ENCODE measurements around the gene PRR12. TPM values are rescaled to one million over a fixed set of nuclear protein-coding genes. Genes with fewer than 3 reads are reported as not detected.

PRR12 gene
- total and polyA plus RNA-seq, 9 of the 15 experiments (the other 6 are each of a cell fraction or from before 2014, with no cell fraction given), result 0.01 to 21.1 (median 0.98) TPM

DNA sequence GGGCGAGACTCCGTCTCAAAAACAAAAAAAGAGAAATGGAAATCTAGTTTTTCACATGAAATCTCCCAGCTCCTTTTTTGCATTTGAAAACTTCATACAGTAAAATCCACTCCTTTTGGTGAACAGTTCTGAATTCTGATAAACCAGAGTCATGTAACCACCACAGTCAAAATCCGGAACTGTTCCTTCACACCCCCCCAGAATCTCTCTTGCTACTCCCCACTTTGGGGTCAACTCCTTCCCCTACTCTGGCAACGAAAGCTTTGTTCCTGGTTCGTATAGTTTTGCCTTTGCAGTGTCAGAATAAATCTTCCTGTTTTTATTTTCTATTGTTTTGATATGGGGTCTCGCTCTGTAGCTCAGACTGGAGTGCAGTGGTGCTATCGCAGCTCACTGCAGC lies 39.5 kb upstream of the PRR12 start:
- ATAC-seq (no peak), FAIRE-seq (no peak), DNase-seq (ENCODE audit: extremely low read depth in 1 of 4, low spot score in 3 of 4) (no peak)
- no peak overlapping the region for H3K27ac ChIP-seq (ENCODE audit: extremely low read depth, low read depth, low read length)
- H4K20me1 ChIP-seq (replicated peaks; ENCODE audit: control insufficient read depth, insufficient read depth, low read length), result no peaks in the 10 kb centered on the region; the same call in 1 of the 2 replicates
- no peak overlapping the region for H3K4me2 ChIP-seq (ENCODE audit: insufficient read depth, low read length)
- intact Hi-C loops (cut with micrococcal nuclease), result no loop called here
- 88% methylated on average over 6 of the region's 7 CpGs for WGBS (ENCODE audit: insufficient coverage, low coverage, missing lambda C conversion rate)
- H3K36me3 ChIP-seq (ENCODE audit: control insufficient read depth, insufficient read depth, low read length), result peaks cover 22% of the 10 kb centered on the region; the same call in 2 of the 3 replicates
- H3K27me3 ChIP-seq (ENCODE audit: control insufficient read depth in 2 of 2, insufficient read depth in 2 of 2, low read length in 2 of 2), result no peaks in the 10 kb centered on the region
- H3K9me1 ChIP-seq (ENCODE audit: control insufficient read depth, insufficient read depth, low read length), result no peaks in the 10 kb centered on the region
- no peak overlapping the region for H2AFZ ChIP-seq (ENCODE audit: low read depth, low read length)
- peaks cover 2 to 29% of the 10 kb centered on the region in 2 experiments; a peak in 4 of 5 replicates for H3K4me1 ChIP-seq (replicated peaks in 1 of 2; ENCODE audit: control insufficient read depth in 2 of 2, insufficient read depth in 2 of 2, low read length in 2 of 2)
- no peaks in the 10 kb centered on the region for H3K79me2 ChIP-seq (ENCODE audit: control insufficient read depth, insufficient read depth, low read length)
- no peak overlapping the region for H3K9ac ChIP-seq (ENCODE audit: insufficient read depth in 1 of 2, low read depth in 2 of 2, low read length in 2 of 2)
- POLR2A ChIA-PET, result interaction anchor here (1.1 to 1.3 kb wide), 3 partner anchors 13 to 56 kb away, joined by 3 read pairs; partner anchors contain the start of gene RPS11
- TF ChIP-seq MIER1 (IDR thresholded peaks at IDR 0.05; ENCODE audit: low read depth) (no peak), CHD4 (IDR thresholded peaks at IDR 0.05; ENCODE audit: insufficient read depth, insufficient replicate concordance, low read depth, low read length, poor library complexity, severe bottlenecking) (no peak), SMAD2 (IDR thresholded peaks at IDR 0.05; ENCODE audit: low read depth, low read length) (no peak), MECOM (CRISPR knock-in tag; IDR thresholded peaks at IDR 0.05) (no peak), KDM5B (IDR thresholded peaks at IDR 0.05; ENCODE audit: insufficient replicate concordance, low read depth, low read length) (no peak), ZEB2 (IDR thresholded peaks at IDR 0.05) (no peak), ZNF431 (CRISPR knock-in tag; IDR thresholded peaks at IDR 0.05) (no peak), ZNF76 (CRISPR knock-in tag; IDR thresholded peaks at IDR 0.05; ENCODE audit: borderline replicate concordance) (no peak), KDM1A (IDR thresholded peaks at IDR 0.05) (no peak), NFE2 (IDR thresholded peaks at IDR 0.05; ENCODE audit: low read depth) (no peak), MXI1 (IDR thresholded peaks at IDR 0.05; ENCODE audit: low read depth, low read length) (no peak), CAMTA2 (CRISPR knock-in tag; conservative IDR thresholded peaks at IDR 0.05) (no peak)
- TF ChIP-seq, protein P1, sequence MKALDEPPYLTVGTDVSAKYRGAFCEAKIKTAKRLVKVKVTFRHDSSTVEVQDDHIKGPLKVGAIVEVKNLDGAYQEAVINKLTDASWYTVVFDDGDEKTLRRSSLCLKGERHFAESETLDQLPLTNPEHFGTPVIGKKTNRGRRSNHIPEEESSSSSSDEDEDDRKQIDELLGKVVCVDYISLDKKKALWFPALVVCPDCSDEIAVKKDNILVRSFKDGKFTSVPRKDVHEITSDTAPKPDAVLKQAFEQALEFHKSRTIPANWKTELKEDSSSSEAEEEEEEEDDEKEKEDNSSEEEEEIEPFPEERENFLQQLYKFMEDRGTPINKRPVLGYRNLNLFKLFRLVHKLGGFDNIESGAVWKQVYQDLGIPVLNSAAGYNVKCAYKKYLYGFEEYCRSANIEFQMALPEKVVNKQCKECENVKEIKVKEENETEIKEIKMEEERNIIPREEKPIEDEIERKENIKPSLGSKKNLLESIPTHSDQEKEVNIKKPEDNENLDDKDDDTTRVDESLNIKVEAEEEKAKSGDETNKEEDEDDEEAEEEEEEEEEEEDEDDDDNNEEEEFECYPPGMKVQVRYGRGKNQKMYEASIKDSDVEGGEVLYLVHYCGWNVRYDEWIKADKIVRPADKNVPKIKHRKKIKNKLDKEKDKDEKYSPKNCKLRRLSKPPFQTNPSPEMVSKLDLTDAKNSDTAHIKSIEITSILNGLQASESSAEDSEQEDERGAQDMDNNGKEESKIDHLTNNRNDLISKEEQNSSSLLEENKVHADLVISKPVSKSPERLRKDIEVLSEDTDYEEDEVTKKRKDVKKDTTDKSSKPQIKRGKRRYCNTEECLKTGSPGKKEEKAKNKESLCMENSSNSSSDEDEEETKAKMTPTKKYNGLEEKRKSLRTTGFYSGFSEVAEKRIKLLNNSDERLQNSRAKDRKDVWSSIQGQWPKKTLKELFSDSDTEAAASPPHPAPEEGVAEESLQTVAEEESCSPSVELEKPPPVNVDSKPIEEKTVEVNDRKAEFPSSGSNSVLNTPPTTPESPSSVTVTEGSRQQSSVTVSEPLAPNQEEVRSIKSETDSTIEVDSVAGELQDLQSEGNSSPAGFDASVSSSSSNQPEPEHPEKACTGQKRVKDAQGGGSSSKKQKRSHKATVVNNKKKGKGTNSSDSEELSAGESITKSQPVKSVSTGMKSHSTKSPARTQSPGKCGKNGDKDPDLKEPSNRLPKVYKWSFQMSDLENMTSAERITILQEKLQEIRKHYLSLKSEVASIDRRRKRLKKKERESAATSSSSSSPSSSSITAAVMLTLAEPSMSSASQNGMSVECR (CRISPR knock-in tag; IDR thresholded peaks at IDR 0.05), result no peak
- TF ChIP-seq, protein P2, sequence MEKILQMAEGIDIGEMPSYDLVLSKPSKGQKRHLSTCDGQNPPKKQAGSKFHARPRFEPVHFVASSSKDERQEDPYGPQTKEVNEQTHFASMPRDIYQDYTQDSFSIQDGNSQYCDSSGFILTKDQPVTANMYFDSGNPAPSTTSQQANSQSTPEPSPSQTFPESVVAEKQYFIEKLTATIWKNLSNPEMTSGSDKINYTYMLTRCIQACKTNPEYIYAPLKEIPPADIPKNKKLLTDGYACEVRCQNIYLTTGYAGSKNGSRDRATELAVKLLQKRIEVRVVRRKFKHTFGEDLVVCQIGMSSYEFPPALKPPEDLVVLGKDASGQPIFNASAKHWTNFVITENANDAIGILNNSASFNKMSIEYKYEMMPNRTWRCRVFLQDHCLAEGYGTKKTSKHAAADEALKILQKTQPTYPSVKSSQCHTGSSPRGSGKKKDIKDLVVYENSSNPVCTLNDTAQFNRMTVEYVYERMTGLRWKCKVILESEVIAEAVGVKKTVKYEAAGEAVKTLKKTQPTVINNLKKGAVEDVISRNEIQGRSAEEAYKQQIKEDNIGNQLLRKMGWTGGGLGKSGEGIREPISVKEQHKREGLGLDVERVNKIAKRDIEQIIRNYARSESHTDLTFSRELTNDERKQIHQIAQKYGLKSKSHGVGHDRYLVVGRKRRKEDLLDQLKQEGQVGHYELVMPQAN (IDR thresholded peaks at IDR 0.05; ENCODE audit: borderline replicate concordance), result no peak
- TF ChIP-seq, protein P3, sequence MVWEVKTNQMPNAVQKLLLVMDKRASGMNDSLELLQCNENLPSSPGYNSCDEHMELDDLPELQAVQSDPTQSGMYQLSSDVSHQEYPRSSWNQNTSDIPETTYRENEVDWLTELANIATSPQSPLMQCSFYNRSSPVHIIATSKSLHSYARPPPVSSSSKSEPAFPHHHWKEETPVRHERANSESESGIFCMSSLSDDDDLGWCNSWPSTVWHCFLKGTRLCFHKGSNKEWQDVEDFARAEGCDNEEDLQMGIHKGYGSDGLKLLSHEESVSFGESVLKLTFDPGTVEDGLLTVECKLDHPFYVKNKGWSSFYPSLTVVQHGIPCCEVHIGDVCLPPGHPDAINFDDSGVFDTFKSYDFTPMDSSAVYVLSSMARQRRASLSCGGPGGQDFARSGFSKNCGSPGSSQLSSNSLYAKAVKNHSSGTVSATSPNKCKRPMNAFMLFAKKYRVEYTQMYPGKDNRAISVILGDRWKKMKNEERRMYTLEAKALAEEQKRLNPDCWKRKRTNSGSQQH (CRISPR knock-in tag; IDR thresholded peaks at IDR 0.05), result no peak
- BruUV-seq (replicated peaks), result no TSS peak
- no peak overlapping the region for H3K4me3 ChIP-seq
- CTCF ChIA-PET (ENCODE audit: low intra/inter-chr PET ratio), result no interaction called here
- H3K9me3 ChIP-seq (replicated peaks; ENCODE audit: control insufficient read depth, insufficient read depth, low read depth, low read length), result no peaks in the 10 kb centered on the region
- in situ Hi-C loops (cut with MboI), result no loop called here

All from K562 (cell line).